GM18858 (cell line): Measurements from ENCODE around the gene POLR3H.
"Not testable (repeated sequence)": the region's sequence is repeated elsewhere in the genome, so short reads cannot be mapped to it uniquely, and the experiment has no call there.

Source experiments
- ATAC-seq: cut with Tn5 transposase; IDR thresholded peaks from one replicate; pipeline ENCODE4 v1.9.1; 2021; ENCODE audit not compliant: unreplicated experiment

POLR3H gene

GRCh38 chr22:41543854-41544670, at the start of gene POLR3H:
TSS of gene POLR3H (minus strand) at chr22:41544470. CDS start at chr22:41544101, 369 bp downstream.
- peak; percentile 83 for ATAC-seq

GRCh38 chr22:41593336-41593960, 49.2 kb upstream of the POLR3H start:
- not testable (repeated sequence) for ATAC-seq

GRCh38 chr22:41589391-41590241, 45.3 kb upstream of the POLR3H start, which contains the start of gene PMM1:
TSS of gene PMM1 (minus strand) at chr22:41589840. CDS start at chr22:41589805, 35 bp downstream.
- peak; percentile 75 for ATAC-seq

- ATAC-seq = no peak
These were observed 43.1 kb upstream of the POLR3H start for GRCh38 chr22:41587347-41587723.

GRCh38 chr22:41585898-41586297, 41.6 kb upstream of the POLR3H start:
- no peak for ATAC-seq

GRCh38 chr22:41584881-41585280, 40.6 kb upstream of the POLR3H start:
- ATAC-seq = no peak

- no peak for ATAC-seq
These were observed 38.4 kb upstream of the POLR3H start for GRCh38 chr22:41582694-41583093.

GRCh38 chr22:41579997-41580355, 35.7 kb upstream of the POLR3H start:
- ATAC-seq = no peak

GRCh38 chr22:41579297-41579996, 35.2 kb upstream of the POLR3H start:
- ATAC-seq = no peak

GRCh38 chr22:41578818-41579217, 34.5 kb upstream of the POLR3H start:
- no peak for ATAC-seq

- no peak for ATAC-seq
These were observed 33.8 kb upstream of the POLR3H start for GRCh38 chr22:41578114-41578513.

GRCh38 chr22:41576877-41577276, 32.6 kb upstream of the POLR3H start:
- no peak for ATAC-seq

- no peak for ATAC-seq
These were observed 31.3 kb upstream of the POLR3H start for GRCh38 chr22:41575533-41575932.

- ATAC-seq = no peak
These were observed 30.6 kb upstream of the POLR3H start for GRCh38 chr22:41574847-41575381.

- no peak for ATAC-seq
These were observed 29.4 kb upstream of the POLR3H start for GRCh38 chr22:41573677-41574076.

GRCh38 chr22:41572305-41572704, 28.0 kb upstream of the POLR3H start:
- ATAC-seq = not testable (repeated sequence)

- ATAC-seq = no peak
These were observed 27.5 kb upstream of the POLR3H start for GRCh38 chr22:41571786-41572185.

GRCh38 chr22:41570221-41570620, 26.0 kb upstream of the POLR3H start:
- ATAC-seq = no peak

GRCh38 chr22:41568811-41569210, 24.5 kb upstream of the POLR3H start:
- ATAC-seq = no peak

- no peak for ATAC-seq
These were observed 23.2 kb upstream of the POLR3H start for GRCh38 chr22:41567512-41567768.
